A549 treated with CORT108297 at 1 μM for 4 hours (cell line): ENCODE data around the gene NUP155. TPM values are rescaled to one million over a fixed set of nuclear protein-coding genes. Genes with fewer than 3 reads are reported as not detected.

Experiments used
- total RNA-seq: library from RNA; stranded (reverse); fragments of 200-300 nt; extraction: Qiagen RNA extraction; gene quantifications from 5 replicates; pipeline ENCODE4 v1.2.3, GENCODE V29; 2022

Gene NUP155
- total RNA-seq = 15.5 to 19.6 TPM (median 17.7 TPM) in 5 replicates

DNA sequence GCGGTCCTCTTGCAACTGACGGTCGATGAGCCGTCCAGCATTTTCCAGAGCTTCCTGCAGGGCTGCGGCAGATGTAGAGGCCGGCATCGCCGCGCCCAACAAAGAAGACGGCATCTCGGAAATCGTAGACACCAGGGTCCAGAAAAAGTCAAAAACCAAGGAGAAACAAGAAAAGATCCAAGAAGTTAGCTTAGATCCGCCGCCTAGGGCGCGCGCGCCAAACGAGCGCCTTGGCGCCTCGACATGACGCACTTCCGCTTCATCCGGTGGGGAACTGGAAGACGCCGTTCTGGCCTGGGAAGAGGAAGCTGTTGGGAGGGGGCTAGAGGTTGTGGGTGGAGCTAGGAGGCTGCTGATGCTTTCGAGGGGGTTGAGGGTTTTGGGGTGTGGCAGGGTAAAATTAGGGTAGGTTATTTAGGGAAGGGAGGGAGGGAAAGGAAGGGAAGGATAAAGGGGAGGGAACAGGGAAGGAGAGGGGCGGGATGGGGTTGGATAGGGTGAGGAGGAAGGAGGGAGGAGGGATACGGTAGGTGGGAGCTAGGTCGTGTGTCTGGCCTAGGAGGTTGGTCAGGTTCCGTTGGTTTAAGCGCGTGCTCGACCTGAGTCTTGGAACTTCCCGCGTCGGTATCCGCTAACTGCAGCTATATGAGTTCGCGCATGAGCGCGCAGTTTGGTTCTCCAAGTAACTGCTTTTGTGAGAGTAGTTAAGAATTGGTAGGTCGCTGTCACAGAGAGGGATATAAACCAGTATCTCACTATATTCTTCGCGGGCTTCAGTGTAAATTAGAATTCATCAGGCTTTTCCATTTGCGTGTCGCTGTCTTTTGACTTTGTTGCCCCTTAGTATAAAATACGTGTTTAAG, at the start of gene NUP155:
NUP155 (minus strand) TSS at position 243 of the 863 bp plus-strand sequence; CDS start at position 114, 129 bp downstream.

GRCh38 chr5:37379100-37379628, 8.3 kb upstream of the NUP155 start, which contains the start of gene WDR70:
WDR70 (plus strand) TSS chr5:37379318; CDS start chr5:37379368, 50 bp downstream.

DNA sequence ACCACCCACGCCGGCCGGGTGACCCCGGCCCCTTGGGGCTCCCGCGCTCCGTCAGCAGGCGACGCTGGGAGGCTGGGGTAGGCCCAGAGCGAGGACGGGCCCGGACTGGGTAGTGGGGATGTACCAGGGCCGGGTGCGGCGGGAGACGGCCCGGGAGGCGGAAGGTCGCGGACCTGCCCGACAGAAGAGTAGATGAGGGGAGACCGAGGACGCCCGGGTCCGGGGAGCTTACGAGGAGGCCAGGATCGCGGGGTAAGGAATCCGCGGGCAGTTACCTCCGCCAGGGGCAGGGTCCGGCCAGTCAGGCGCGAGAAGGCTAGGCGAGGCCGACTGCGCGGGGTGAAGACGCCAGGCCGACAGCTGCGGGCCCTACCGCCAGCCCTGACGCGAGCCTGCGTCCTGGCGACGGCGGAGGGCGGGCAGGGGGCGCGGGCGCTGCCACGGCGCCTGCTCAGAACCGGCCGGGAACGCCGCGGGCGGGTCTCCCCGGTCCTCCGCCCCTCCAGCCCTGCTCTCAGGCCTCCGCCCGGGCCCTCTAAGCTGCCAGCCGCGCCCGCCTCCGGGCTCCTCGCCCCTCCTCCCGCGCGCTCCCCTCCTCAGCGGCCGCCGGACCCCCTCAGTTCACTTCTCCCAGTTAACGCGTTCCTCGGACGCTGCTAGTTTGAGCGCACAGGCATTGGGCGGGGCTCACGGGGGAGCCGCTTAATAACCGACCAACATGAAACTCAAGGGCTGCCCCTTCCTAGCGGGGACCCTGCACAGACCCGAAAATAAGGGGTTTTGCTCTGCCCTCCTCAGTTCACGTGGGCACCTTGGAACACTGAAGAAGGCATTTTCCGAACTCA, 121.7 kb downstream of the NUP155 start, which contains the start of gene CPLANE1:
CPLANE1 (minus strand) TSS at position 407 of the 845 bp plus-strand sequence. CDS start 1,678 bp downstream, outside the sequence.

Other genes starting within 250 kb of the NUP155 start
- gene CPLANE1, start 121.7 kb downstream of the NUP155 start, total RNA-seq = 3.3 to 5.9 TPM (median 4.0 TPM) in 5 replicates
- 10.1 to 13.4 TPM (median 10.5 TPM) in 5 replicates for gene WDR70, start 8.2 kb upstream of the NUP155 start, total RNA-seq